ENCODE measurements around the gene MCF2L.

DNA sequence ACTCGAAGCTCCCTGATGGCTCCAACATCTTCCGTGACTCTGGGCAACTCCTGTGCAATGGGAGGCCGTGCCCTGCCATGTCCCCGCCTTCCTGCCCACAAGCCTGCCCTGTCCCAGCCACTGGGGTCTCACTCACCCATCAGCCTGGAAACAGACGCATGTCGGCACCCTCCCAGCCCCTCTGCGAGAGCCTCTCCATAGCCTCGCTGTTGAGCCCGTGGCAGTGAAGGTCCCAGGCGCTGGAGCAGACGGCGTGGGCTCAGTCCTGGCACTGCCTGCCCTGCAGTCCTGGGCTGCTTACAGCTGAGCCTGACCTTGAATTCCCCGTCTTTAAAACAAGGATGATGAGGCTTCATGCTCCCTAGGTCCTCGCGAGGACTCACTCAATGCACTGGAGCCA lies 37.0 kb downstream of the MCF2L start:
- no peak for TF ChIP-seq PATZ1 (CRISPR knock-in tag; IDR thresholded peaks at IDR 0.05; ENCODE audit: borderline replicate concordance)
- TF ChIP-seq BACH2 (CRISPR knock-in tag; IDR thresholded peaks at IDR 0.05; ENCODE audit: borderline replicate concordance) = no peak
- no peak for TF ChIP-seq GLIS3 (CRISPR knock-in tag; IDR thresholded peaks at IDR 0.05)
- no peak for TF ChIP-seq ZNF8 (CRISPR knock-in tag; IDR thresholded peaks at IDR 0.05)
- no peak for TF ChIP-seq ZNF565 (CRISPR knock-in tag; conservative IDR thresholded peaks at IDR 0.05; ENCODE audit: low read depth)
- TF ChIP-seq ISL1 (CRISPR knock-in tag; IDR thresholded peaks at IDR 0.05) = no peak
